K562 (cell line): Measurements from ENCODE around the gene ABCB6. TPM values are rescaled to one million over a fixed set of nuclear protein-coding genes. Genes with fewer than 3 reads are reported as not detected.

Experiments used
- ATAC-seq: fragments of 200-7000 bp; cut with Tn5 transposase; 3 replicates; pipeline ENCODE4 v1.9.1; 2020; ENCODE audit warnings: moderate library complexity
- BruUV-seq: library from RNA; stranded (reverse); fragments of 400-500 nt; replicated peaks from 2 replicates; lab custom pipeline; 2021; lab: Mats Ljungman, UMichigan
- CTCF ChIA-PET: fragments of 300-600 bp; formaldehyde crosslinking; extraction: SDS; loops from one replicate; lab custom pipeline; 2021; ENCODE audit warnings: low intra/inter-chr PET ratio; lab: Yijun Ruan, JAX
- POLR2A ChIA-PET: fragments of 300-600, 350-650 bp; sonication (Branson Sonifier 250); formaldehyde crosslinking; extraction: SDS; loops from one replicate; lab custom pipeline; 2021; ENCODE audit warnings: antibody characterized with exemption, inconsistent platforms; lab: Yijun Ruan, JAX
- DNase-seq, 4 experiments: peaks; one replicate each; pipeline versions ENCODE4 v3.0.0 to v3.0.0-alpha.2; 2011 to 2018; ENCODE audit warnings: low spot score in 3 of 4, mixed read lengths in 3 of 4; ENCODE audit errors: extremely low read depth in 1 of 4
- FAIRE-seq: peaks from 2 replicates; lab custom pipeline; 2011; peaks lifted over from hg19 to GRCh38; lab: Jason Lieb, UNC
- H2AFZ ChIP-seq: 2 replicates; pipeline ENCODE4 v1.6.0; 2011; ENCODE audit warnings: low read depth, low read length, control low read depth, inconsistent platforms
- H3K27ac ChIP-seq: fragments of 200-600 bp; 3 replicates; pipeline ENCODE4 v1.8.0; 2011; ENCODE audit warnings: low read depth, mild to moderate bottlenecking, control low read depth, inconsistent platforms, low read length, moderate library complexity, mixed read lengths; ENCODE audit errors: extremely low read depth
- H3K27me3 ChIP-seq, 2 experiments: fragments of 300-600 bp in 1 of 2; 2 replicates in 1 of 2; 3 replicates in 1 of 2; pipeline versions ENCODE4 v1.6.0 to v1.8.0; 2011; ENCODE audit warnings: inconsistent platforms in 2 of 2, low read length in 2 of 2, mild to moderate bottlenecking in 1 of 2, mixed read lengths in 1 of 2, moderate library complexity in 1 of 2; ENCODE audit not compliant: control insufficient read depth in 2 of 2, insufficient read depth in 2 of 2
- H3K36me3 ChIP-seq: fragments of 300-600 bp; 3 replicates; pipeline ENCODE4 v1.8.0; 2011; ENCODE audit warnings: mild to moderate bottlenecking, low read length, inconsistent platforms; ENCODE audit not compliant: control insufficient read depth, insufficient read depth
- H3K4me1 ChIP-seq, 2 experiments: fragments of 200-600 bp in 1 of 2; replicated peaks in 1 of 2; 2 replicates in 1 of 2; 3 replicates in 1 of 2; pipeline versions ENCODE4 v1.5.1 to v1.8.0; 2011; ENCODE audit warnings: inconsistent platforms in 2 of 2, low read length in 2 of 2, mild to moderate bottlenecking in 1 of 2, mixed read lengths in 1 of 2, moderate library complexity in 1 of 2; ENCODE audit not compliant: control insufficient read depth in 2 of 2, insufficient read depth in 2 of 2
- H3K4me2 ChIP-seq: 2 replicates; pipeline ENCODE4 v1.6.1; 2011; ENCODE audit warnings: low read length, control low read depth, inconsistent platforms, mixed read lengths; ENCODE audit not compliant: insufficient read depth
- H3K4me3 ChIP-seq: fragments of 200-600 bp; sonication (generic), shearing (Covaris generic); 2 replicates; pipeline ENCODE4 v1.5.1; 2016; ENCODE audit warnings: control low read depth, inconsistent platforms
- H3K79me2 ChIP-seq: fragments of 200-600 bp; 3 replicates; pipeline ENCODE4 v1.8.0; 2011; ENCODE audit warnings: low read length, inconsistent platforms; ENCODE audit not compliant: control insufficient read depth, insufficient read depth
- H3K9ac ChIP-seq, 2 experiments: 2 replicates each; pipeline versions ENCODE4 v1.6.0 to v1.6.1; 2011; ENCODE audit warnings: low read depth in 2 of 2, low read length in 2 of 2, control low read depth in 1 of 2, inconsistent platforms in 1 of 2, mild to moderate bottlenecking in 1 of 2, mixed read lengths in 1 of 2; ENCODE audit not compliant: insufficient read depth in 1 of 2
- H3K9me1 ChIP-seq: one replicate; pipeline ENCODE4 v1.6.0; 2011; ENCODE audit warnings: inconsistent platforms, mild to moderate bottlenecking, low read length, moderate library complexity; ENCODE audit not compliant: control insufficient read depth, insufficient read depth
- H3K9me3 ChIP-seq: replicated peaks from 2 replicates; pipeline ENCODE4 v1.5.1; 2011; ENCODE audit warnings: low read depth, low read length, inconsistent platforms; ENCODE audit not compliant: control insufficient read depth, insufficient read depth
- H4K20me1 ChIP-seq: replicated peaks from 2 replicates; pipeline ENCODE4 v1.6.1; 2011; ENCODE audit warnings: low read length, inconsistent platforms, mixed read lengths; ENCODE audit not compliant: control insufficient read depth, insufficient read depth
- ETS2 ChIP-seq: IDR thresholded peaks from 2 replicates; pipeline ENCODE4 v1.6.1; 2016; ENCODE audit warnings: borderline replicate concordance, missing genetic modification characterization, mild to moderate bottlenecking, moderate library complexity, missing compliant biosample characterization; ENCODE audit not compliant: poor library complexity, severe bottlenecking
- EWSR1 ChIP-seq: fragments of 450-650 bp; IDR thresholded peaks from 2 replicates; pipeline ENCODE4 v1.6.1; 2018; ENCODE audit warnings: borderline replicate concordance, mild to moderate bottlenecking, low read depth, moderate library complexity; ENCODE audit not compliant: partially characterized antibody
- KLF6 ChIP-seq: fragments of 250-450 bp; sonication (Bioruptor Pico); IDR thresholded peaks from 2 replicates; pipeline ENCODE4 v1.4.0; 2020; ENCODE audit warnings: mild to moderate bottlenecking, moderate library complexity, borderline replicate concordance
- MTF1 ChIP-seq: fragments of 250-450 bp; sonication (Bioruptor Pico); IDR thresholded peaks from 2 replicates; pipeline ENCODE4 v1.9.0; 2021; ENCODE audit warnings: moderate library complexity, mild to moderate bottlenecking, inconsistent platforms, borderline replicate concordance
- POLR2AphosphoS5 ChIP-seq: IDR thresholded peaks from 2 replicates; pipeline ENCODE4 v1.6.1; 2011; ENCODE audit warnings: mild to moderate bottlenecking, low read depth, low read length, moderate library complexity; ENCODE audit not compliant: control insufficient read depth, insufficient read depth
- ZNF134 ChIP-seq: fragments of 250-450 bp; sonication (Bioruptor Pico); conservative IDR thresholded peaks from 2 replicates; pipeline ENCODE4 v1.4.0; 2020
- ZNF583 ChIP-seq: fragments of 250-450 bp; sonication (Bioruptor Pico); IDR thresholded peaks from 2 replicates; pipeline ENCODE4 v1.4.0; 2020
- WGBS: fragments of 100-300 bp; shearing (Covaris generic); methylation state at CpG from one replicate; pipeline ENCODE4 v1.1.6; 2016; ENCODE audit warnings: low coverage, mixed read lengths; ENCODE audit not compliant: insufficient coverage; ENCODE audit errors: missing lambda C conversion rate; 5-methylcytosine and 5-hydroxymethylcytosine counted together
- in situ Hi-C: fragments of 300-500 bp; cut with MboI; formaldehyde crosslinking; loops from 4 replicates; pipeline ENCODE4 v1.15.0; 2018; ENCODE audit warnings: inconsistent platforms, mixed read lengths
- intact Hi-C: fragments of 100-400 bp; cut with micrococcal nuclease; formaldehyde crosslinking; loops from 2 replicates; pipeline ENCODE4 v1.14.2; 2022
- polyA plus RNA-seq, 8 experiments: library from polyadenylated mRNA; depleted of rRNA in 4 of 8; stranded (reverse) in 5 of 8; unstranded in 3 of 8; fragments of >200 nt; fragmentation: Nextera tagmentation in 2 of 8; fragmentation: Illumina TruSeq in 1 of 8; extraction: Ambion mirVana in 2 of 8; extraction: Trizol in 1 of 8; gene quantifications; 2 replicates each; pipeline versions ENCODE4 v1.2.1 to v1.2.3, GENCODE V29; 2011 to 2014; ENCODE audit warnings: inconsistent platforms in 1 of 8, missing spikeins in 1 of 8
- total RNA-seq, 7 experiments: library from RNA; depleted of rRNA in 6 of 7; stranded (reverse); fragments of >200 nt in 6 of 7; fragmentation: Illumina TruSeq in 2 of 7; extraction: Trizol in 2 of 7; gene quantifications; 2 replicates each; pipeline versions ENCODE4 v1.2.1 to v1.2.3, GENCODE V29; 2011 to 2021; ENCODE audit warnings: low replicate concordance in 1 of 7

The ABCB6 gene
- total and polyA plus RNA-seq, 9 of the 15 experiments (the other 6 are each of a cell fraction or from before 2014, with no cell fraction given): 3.7 to 29.8 (median 16.8) TPM

DNA sequence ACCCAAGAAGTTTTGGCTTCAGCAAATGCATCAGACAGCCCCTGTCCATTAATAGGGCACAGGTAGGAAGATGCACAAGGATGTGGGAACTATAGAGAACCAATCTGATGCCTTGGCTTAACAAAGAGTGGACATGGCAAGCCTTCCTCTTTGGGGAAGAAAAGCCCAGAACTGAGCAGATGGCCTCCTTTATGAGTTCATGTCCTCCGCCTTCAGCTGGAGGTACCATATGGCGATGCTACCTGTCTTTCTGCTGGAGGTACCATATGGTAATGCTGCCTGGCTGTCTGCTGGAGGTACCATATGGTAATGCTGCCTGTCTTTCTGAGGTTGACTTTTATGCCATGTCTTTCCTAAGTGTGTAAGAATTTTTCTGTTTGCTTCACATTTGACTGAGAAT, 34.6 kb downstream of the ABCB6 start:
- Histone ChIP-seq H3K36me3 (peaks cover 62% of the 10 kb centered on the region; the same call in 2 of the 3 replicates), H3K4me3 (no peak overlapping the region), H3K9me3 (no peaks in the 10 kb centered on the region), H3K27me3 (no peaks in the 10 kb centered on the region), H3K27ac (no peak overlapping the region), H4K20me1 (no peaks in the 10 kb centered on the region), H2AFZ (no peak overlapping the region), H3K4me2 (no peak overlapping the region), H3K9me1 (no peaks in the 10 kb centered on the region), H3K9ac (no peak overlapping the region; a peak in 1 of 4 replicates), H3K79me2 (peaks cover 12% of the 10 kb centered on the region), H3K4me1 (peaks cover under 1 to 9% of the 10 kb centered on the region in 2 experiments; a peak in 3 of 5 replicates)
- ATAC-seq: no peak
- 100% methylated on average over 2 of the region's 2 CpGs for WGBS
- ChIA-PET CTCF (no interaction called here), POLR2A (no interaction called here)
- intact Hi-C loops (no loop called here), in situ Hi-C loops (no loop called here)
- TF ChIP-seq POLR2AphosphoS5: no peak
- no peak for TF ChIP-seq KLF6 (CRISPR knock-in tag)
- no peak for TF ChIP-seq EWSR1
- no peak for TF ChIP-seq ETS2 (tag)
- no peak for TF ChIP-seq ZNF583 (CRISPR knock-in tag)
- no peak for TF ChIP-seq MTF1 (CRISPR knock-in tag)
- no peak for TF ChIP-seq ZNF134 (CRISPR knock-in tag)
- DNase-seq: no peak
- BruUV-seq: no TSS peak
- FAIRE-seq: no peak
